ENCODE results near the gene KIAA1549.

KIAA1549 gene

DNA sequence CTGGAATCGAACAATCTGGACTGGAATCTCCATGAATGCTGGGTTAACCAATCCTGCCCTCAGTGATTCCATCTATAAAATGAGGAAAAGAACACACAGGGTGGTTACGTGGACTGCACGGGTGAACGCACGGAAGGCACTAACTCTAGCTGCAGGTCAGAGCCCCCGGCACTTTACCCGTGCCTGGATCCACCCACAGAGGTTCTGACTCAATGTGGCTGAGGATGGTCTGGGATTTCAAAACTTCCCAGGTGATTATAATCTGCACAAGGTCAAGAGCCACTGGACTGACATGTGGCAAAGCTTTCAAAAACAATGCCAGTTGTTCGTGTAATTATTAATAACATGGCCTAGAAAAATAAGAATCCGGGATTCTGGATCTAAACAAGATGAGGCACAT, 29.2 kb downstream of the KIAA1549 start:
- ChIA-PET CTCF (no interaction called here), POLR2A (no interaction called here)
- DNase-seq (ENCODE audit: low read depth, low spot score): no peak
- H3K4me3 ChIP-seq (ENCODE audit: low read depth, low read length): no peak overlapping the region
- TF ChIP-seq, protein P1, sequence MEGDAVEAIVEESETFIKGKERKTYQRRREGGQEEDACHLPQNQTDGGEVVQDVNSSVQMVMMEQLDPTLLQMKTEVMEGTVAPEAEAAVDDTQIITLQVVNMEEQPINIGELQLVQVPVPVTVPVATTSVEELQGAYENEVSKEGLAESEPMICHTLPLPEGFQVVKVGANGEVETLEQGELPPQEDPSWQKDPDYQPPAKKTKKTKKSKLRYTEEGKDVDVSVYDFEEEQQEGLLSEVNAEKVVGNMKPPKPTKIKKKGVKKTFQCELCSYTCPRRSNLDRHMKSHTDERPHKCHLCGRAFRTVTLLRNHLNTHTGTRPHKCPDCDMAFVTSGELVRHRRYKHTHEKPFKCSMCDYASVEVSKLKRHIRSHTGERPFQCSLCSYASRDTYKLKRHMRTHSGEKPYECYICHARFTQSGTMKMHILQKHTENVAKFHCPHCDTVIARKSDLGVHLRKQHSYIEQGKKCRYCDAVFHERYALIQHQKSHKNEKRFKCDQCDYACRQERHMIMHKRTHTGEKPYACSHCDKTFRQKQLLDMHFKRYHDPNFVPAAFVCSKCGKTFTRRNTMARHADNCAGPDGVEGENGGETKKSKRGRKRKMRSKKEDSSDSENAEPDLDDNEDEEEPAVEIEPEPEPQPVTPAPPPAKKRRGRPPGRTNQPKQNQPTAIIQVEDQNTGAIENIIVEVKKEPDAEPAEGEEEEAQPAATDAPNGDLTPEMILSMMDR (IDR thresholded peaks at IDR 0.05; ENCODE audit: insufficient read depth, low read length, missing control alignments): no peak

DNA sequence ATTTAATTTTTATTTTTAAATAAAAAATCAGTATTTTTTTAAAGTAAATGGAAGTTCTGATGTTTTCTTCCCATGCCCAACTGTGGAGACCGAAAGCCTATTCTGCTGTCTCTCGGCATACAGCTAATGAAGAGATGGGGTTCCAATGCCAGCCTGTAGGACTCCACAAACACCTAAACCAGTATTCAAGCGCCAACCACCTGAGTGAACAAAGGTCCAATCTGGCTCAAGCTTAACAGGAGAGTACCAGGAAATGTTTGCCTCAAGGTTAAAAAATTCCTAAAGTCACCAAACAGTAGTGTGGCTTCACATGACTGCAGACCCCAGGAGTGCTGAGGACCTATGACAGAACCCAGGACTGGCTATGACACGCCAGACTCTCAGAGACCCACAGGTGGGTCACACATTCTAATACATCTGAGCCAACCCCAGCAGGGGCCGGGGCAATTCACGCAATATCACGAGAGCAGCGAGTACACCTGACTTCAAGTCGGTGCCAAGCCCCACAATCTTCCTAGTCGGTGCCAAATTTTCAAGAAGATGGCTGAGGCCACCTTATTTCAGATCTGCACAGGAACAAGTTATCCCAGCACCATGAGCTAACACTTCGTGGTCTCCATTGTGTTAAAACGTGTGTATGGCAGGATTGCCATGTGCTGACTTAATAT, 31.6 kb downstream of the KIAA1549 start:
- CTCF ChIA-PET: no interaction called here

DNA sequence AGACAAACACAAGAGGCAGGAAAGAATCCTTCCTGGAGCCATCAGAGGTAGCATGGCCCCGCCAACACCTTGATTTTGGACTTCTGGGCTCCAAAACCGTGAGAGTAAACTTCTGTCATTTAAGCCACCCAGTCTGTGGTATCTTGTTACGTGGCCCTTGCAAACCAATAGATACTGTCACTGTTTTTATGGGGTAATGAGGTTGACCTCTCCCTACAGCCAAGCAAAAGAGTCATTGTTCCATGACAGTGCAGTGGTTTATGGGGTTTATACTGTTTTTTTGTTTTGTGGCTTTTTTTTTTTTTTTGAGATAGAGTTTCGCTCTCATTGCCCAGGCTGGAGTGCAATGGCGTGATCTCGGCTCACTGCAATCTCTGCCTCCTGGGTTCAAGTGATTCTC, 32.8 kb downstream of the KIAA1549 start:
- POLR2A ChIA-PET: no interaction called here
- TF ChIP-seq, protein P1 (IDR thresholded peaks at IDR 0.05; ENCODE audit: insufficient read depth, low read length, missing control alignments): no peak

More for the DNA sequence above, 31.6 kb downstream of the KIAA1549 start:
- H3K4me3 ChIP-seq (ENCODE audit: low read depth, low read length): no peak overlapping the region
- no peak for DNase-seq (ENCODE audit: low read depth, low spot score)
- TF ChIP-seq, protein P1 (IDR thresholded peaks at IDR 0.05; ENCODE audit: insufficient read depth, low read length, missing control alignments): no peak
- POLR2A ChIA-PET: no interaction called here

DNA sequence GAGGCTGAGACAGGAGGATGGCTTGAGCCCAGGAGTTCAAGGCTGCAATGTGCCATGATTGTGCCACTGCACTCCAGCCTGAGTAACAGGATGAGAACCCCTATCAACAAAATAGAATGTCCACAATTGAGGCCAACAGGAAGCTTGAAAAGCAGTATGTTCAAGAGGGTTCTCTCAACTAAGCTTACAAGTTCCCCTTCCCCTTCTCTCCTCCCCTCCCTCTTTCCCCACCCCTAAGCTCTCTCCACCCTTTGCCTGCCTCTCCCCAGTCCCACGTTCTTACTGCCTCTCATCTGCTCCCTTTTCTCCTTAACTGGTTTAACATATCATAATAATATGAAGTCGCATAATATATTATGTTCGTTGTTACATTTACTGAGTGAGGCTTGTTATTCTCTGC, 35.4 kb downstream of the KIAA1549 start:
- ChIA-PET POLR2A (no interaction called here), CTCF (no interaction called here)
- no peak for DNase-seq (ENCODE audit: low read depth, low spot score)
- no peak overlapping the region for H3K4me3 ChIP-seq (ENCODE audit: low read depth, low read length)
- TF ChIP-seq, protein P1 (IDR thresholded peaks at IDR 0.05; ENCODE audit: insufficient read depth, low read length, missing control alignments): no peak

More for the DNA sequence above, 32.8 kb downstream of the KIAA1549 start:
- no peak for DNase-seq (ENCODE audit: low read depth, low spot score)
- CTCF ChIA-PET: no interaction called here
- no peak overlapping the region for H3K4me3 ChIP-seq (ENCODE audit: low read depth, low read length)

DNA sequence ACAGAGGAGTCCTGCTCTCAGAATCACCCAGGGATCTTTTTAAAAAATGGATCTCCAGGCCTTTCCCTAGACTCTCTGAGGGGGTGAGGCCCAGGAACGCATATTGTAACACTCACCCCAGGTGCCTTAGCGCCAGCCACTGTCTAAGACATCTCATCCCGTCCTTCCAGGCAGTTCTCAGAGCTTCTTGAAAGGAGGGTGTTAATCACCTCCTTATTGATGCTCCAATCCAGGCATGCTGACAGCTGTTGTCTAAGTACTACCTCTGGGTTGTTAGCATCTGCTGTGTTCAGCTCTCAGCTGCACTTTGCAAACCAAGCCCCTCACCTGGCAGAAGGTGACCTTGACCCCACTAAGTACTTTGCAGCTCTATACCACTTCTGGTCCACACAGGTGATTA, 36.0 kb downstream of the KIAA1549 start:
- POLR2A ChIA-PET: no interaction called here
- no peak overlapping the region for H3K4me3 ChIP-seq (ENCODE audit: low read depth, low read length)
- TF ChIP-seq, protein P1 (IDR thresholded peaks at IDR 0.05; ENCODE audit: insufficient read depth, low read length, missing control alignments): no peak
- CTCF ChIA-PET: no interaction called here
- DNase-seq (ENCODE audit: low read depth, low spot score): no peak

DNA sequence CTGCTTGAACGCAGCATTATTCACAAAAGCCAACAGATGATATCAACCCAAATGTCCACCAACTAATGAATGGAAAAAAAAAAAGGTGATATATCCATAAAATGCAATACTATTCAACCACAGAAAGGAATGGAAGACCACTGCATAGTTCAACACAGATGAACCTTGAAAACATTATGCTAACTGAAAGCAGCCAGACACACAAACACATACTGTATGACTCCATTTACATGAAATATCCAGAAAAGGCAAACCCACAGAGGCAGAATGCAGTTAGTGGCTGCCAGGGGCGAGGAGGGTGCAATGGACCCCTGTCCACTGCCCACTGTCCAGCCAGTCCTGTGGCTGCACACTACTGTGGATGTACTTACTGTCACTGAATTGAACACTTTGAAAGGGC, 36.6 kb downstream of the KIAA1549 start:
- TF ChIP-seq, protein P1 (IDR thresholded peaks at IDR 0.05; ENCODE audit: insufficient read depth, low read length, missing control alignments): no peak
- no peak for DNase-seq (ENCODE audit: low read depth, low spot score)
- ChIA-PET POLR2A (no interaction called here), CTCF (no interaction called here)
- H3K4me3 ChIP-seq (ENCODE audit: low read depth, low read length): no peak overlapping the region
